OCI-M2 (cell line): ENCODE measurements around the gene ANKLE2.
"Not testable (repeated sequence)": the region's sequence is repeated elsewhere in the genome, so short reads cannot be mapped to it uniquely, and the experiment has no call there.

Experiments used
- DNase-seq: peaks from one replicate; lab custom pipeline; 2025; ENCODE audit not compliant: unreplicated experiment; lab: John Stamatoyannopoulos, UW

ANKLE2 gene

DNA sequence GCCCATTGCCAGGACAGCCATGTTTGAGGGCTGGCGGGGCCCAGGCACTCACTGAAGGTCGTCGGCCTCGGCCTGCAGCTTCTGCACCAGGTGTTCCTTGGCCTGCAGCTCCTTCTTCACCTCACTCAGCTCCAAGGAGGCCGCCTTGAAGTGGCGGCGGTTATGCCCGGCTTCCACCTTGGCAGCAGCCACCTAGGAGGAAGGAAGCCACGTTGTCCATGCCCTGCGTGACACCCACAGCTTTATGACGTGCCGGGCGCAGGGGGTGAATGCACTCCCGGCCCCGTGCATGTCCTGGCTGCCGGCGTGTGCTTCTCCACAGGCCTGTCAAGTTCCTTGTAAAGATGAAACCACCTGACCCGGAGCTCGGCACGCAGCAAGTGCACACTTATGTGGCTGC is 16.0 kb upstream of the ANKLE2 start:
- DNase-seq: no peak

DNA sequence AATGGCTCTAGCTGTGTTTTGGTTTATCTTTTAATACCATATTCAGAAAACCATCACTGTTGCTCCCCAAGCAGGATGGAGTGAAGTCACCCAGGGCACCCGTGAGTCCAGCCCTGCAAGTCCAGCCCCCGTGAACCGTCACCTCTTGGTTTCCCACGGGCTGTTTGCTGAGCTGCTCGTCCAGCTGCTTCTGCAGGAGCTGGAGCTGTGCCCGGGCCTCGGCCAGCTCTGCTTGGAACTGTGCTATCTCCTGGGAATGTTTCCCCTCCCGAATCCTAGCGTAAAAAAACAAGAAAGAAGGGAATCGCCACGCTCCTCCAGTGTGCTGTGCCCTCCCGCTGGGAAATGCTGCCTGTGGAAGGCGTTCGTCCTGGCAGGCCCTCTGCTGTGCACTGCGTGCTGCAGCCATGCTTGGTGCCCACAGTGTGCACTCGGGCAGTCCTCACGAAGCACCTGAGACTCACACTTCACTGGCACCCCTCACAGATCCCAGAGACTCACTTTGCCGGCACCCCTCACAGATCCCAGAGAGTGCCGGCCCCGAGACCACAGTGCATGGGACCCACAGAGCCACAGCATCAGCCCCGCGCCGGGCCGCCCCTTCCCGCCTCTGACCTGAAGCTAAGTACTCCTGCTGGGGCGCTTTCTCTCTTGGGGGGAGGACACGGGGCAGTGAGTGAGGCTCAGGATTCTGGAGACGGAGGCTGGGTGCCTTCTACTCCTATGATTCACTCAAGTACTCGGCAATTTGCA is 15.4 kb upstream of the ANKLE2 start:
- DNase-seq: no peak

DNA sequence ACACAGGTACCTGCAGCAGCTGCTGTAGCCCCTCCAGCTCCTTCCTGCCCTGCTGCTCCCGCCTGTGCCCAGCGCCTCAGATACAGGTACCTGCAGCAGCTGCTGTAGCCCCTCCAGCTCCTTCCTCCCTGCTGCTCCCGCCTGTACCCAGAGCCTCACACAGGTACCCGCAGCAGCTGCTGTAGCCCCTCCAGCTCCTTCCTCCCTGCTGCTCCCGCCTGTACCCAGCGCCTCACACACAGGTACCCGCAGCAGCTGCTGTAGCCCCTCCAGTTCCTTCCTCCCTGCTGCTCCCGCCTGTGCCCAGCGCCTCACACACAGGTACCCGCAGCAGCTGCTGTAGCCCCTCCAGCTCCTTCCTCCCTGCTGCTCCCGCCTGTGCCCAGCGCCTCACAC is 14.6 kb upstream of the ANKLE2 start:
- not testable (repeated sequence) for DNase-seq

DNA sequence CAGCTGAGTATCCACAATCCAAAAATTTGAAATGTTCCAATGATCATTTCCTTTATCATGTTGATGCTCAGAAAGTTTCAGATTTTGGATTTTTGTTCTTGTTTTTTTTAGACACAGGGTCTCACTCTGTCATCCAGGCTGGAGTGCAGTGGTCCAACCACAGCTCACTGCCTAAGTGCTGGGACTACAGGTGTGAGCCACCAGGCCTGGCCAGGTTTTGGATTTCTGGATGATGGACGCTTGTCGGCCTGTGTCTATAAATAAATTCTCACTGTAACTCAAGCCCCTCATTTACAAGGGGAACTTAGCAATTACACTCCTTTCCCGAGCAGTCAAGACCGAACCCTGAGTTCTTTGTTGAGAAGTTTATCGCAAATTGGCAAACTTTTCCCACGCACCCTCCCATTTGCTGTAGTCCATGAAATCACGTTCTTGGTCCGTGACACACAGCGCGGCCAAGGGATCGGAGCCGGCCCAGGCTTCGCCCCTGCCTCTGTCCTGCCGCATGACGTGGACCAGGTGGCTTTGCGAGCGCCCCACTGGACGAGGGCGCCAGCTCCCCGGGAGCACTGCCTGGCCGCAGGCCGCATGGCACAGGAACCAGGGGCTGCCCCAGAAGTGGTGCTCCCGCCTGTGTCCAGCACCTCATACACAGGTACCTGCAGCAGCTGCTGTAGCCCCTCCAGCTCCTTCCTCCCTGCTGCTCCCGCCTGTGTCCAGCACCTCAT is 14.0 kb upstream of the ANKLE2 start:
- DNase-seq: no peak

DNA sequence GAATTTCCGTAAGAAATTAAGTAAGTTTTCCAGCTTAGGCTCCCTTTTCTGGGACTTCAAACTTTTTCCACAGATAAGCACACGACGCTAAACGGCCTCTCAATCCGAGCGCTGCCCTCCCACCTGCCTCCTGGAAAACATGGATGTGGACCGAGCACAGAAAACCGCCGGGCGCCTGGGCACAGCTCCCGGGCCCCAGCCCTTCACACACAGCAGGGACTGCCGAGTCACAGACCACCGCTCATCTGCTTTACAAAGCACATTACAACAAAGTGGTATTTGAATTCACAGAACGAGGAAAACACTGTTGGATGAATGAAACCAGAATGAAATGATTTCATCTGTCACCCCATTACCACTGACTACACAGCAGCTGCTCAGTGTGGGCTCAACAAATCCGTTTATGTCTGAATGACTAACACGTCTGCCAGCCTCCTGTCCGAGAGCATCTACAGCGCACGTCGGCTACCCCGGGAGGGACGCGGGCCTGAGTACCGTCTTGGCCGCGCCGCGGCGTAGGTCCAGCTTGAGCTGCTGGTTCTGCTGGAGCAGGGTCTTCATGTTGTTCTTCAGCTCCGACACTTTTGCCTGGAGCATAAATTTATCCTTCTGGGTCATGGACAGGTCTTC is 13.1 kb upstream of the ANKLE2 start:
- DNase-seq: no peak

DNA sequence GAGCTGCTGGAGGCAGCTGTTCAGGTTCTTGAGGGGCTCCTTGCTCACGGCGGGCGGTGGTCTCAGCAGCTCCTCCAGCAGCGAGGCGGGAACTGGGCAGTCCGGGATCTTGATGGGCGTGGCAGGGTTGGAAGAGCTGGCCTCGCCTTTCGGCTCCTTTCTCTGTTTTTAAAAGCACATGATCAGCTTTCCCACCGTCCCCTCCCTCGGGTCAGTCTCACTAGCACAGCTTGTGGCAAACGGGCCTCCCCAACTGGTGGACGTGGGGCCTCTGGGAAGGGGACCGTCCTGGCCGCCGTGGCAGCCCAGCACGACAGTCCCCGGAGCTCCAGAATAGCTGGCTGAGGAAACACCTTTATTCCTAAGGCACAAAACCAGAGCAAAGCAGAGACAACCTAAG is 12.5 kb upstream of the ANKLE2 start:
- DNase-seq: no peak

GRCh38 chr12:132773077-132773955 is 11.7 kb upstream of the ANKLE2 start:
- DNase-seq: no peak

- DNase-seq: no peak
Observed at GRCh38 chr12:132772606-132773005, 11.0 kb upstream of the ANKLE2 start.

DNA sequence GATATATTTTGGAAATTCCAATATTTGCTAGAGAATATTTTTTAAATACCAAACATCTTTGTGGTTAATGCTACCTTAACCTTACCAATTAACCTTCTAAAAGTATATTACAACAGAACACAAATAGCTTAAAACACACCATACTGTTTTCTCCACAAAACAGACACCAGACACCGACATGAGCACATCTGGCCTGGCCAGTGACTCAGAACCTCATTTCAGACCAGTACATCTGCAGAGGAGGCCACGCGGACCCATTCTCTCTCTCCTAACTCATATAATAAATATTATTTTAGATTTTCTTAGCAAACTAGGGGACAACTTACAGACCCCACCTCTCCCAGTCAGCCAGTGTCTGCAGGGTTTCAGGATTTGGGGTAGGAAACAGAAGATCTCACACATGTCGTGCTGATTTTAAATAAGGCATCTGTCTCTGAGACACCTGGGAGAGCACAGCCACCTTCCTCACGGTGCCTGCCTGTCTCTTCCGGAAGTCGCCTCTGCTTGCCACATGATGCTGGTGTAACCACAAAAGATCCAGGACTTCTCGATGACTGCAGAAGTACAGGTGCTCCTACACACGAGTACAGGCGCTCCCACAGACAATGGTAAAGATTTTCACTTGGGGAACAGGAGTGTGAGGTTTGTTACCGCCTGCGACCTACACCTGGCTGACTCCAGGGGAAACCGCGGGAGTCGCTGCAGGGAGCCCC is 9.7 kb upstream of the ANKLE2 start:
- no peak for DNase-seq

- no peak for DNase-seq
Observed at GRCh38 chr12:132766380-132767085, 4.9 kb upstream of the ANKLE2 start.

- DNase-seq: no peak
Observed at GRCh38 chr12:132765361-132765760, 3.7 kb upstream of the ANKLE2 start.

DNA sequence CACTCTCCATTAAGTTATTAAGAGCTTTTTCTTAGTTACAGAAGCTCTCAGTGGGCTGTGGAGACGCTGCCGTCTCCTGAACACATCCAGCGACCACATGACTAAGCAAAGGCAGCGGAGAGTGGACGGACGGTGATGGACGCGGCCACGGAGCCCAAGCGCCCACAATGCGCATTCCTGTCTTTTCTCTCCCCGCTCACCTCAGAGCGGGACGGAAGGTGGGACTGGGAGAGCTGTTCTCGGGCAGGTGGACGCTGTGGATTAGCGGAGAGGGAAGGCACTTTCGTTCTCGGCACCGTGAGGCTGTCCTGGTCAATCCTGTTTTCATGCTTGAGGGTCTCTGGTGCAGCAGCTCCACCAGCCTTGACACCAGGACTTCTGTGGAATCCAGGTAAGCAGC is 2.6 kb upstream of the ANKLE2 start:
- DNase-seq: no peak

- DNase-seq: no peak
Observed at GRCh38 chr12:132761921-132762583, 420 bp upstream of the ANKLE2 start.

GRCh38 chr12:132759359-132759758 is 2.3 kb downstream of the ANKLE2 start:
- DNase-seq: no peak

- DNase-seq: not testable (repeated sequence)
Observed at GRCh38 chr12:132758825-132759224, 2.8 kb downstream of the ANKLE2 start.

DNA sequence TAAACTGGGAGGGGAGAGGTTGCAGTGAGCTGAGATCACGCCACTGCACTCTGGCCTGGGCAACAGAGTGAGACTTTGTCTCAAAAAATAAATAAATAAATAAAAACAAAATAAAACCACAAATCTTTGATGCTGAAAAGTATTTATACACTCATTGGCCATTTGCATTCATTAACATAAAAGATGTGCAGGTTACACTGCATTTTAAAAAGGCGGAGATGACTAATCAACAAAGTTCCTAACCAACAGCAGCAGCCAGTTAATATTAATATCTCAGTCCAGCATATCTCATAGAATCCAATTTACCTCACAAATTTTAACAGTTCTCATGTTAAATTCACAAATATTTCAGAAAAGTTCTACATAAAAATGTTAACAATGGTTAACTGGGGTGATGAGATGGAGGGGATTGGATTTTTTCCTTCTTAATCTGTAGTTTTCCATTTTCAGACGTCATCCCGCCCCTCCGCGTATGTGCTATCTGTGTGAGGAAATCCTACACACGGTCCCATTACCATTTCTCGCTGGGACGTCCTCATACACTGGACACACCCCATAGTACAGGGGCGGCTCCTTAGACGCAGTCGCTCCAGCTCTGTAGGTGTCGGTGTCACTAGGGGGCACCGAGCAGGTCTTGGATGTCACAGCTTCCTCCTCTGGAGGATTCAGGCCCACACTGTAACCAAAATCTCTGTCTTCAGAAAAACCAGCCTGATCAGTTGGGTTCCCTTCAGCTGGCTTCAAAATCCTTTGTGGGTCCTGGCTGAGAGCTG is 7.3 kb downstream of the ANKLE2 start:
- DNase-seq: no peak

GRCh38 chr12:132753670-132754069 is 8.0 kb downstream of the ANKLE2 start:
- not testable (repeated sequence) for DNase-seq

DNA sequence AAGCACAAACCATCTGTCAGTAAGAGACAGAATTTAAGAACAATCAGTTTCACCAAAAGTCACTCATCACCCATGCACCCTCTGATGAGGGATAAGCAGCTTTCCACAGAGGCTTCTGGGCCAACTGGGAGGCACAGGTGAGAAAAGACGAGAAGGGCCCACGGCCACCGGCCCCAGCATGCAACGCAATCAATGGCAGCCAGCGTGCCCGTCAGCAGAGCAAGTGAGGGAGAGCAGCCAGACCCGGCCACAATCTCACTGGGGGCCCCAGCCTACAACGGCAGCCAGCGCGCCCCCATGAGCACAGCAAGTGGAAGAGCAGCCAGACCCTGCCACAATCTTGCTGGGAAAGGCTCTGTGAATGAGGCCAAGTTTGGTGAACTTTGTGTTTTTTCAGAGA is 13.3 kb downstream of the ANKLE2 start:
- DNase-seq: no peak

DNA sequence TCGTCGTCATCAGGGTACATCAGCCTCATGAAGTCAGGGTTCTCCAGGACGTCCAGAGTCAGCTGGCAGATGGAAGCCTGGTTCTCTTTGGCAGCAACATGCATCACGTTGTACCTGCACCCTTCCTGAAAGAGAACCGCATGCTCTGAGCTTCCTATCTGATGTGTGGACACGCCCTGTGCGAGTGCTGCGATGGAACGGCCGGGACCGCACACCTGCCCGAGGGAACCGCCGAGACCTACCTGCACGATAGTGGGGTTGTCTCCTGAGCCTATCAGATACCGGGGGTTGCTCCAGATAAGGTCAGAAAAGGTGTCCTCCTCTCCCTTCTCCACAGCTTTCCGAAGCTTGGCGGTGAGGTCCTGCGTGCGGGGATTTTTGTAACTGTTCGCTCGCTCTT is 13.7 kb downstream of the ANKLE2 start:
- DNase-seq: no peak
